GM15510 (cell line): Measurements from ENCODE around the gene CACNB2.

ENCODE experiments used
- POLR2A ChIP-seq: IDR thresholded peaks from 3 replicates; pipeline ENCODE4 v1.6.1; 2011; ENCODE audit warnings: borderline replicate concordance; ENCODE audit not compliant: insufficient read length; ENCODE audit errors: extremely low read depth

Gene CACNB2

GRCh38 chr10:18140149-18140956, at the start of gene CACNB2:
CACNB2 (plus strand) TSS chr10:18140424.
- no peak for TF ChIP-seq POLR2A

GRCh38 chr10:18094332-18094731, 45.9 kb upstream of the CACNB2 start:
- no peak for TF ChIP-seq POLR2A

- no peak for TF ChIP-seq POLR2A
Observed at GRCh38 chr10:18094793-18095192, 45.4 kb upstream of the CACNB2 start.

GRCh38 chr10:18097524-18097923, 42.7 kb upstream of the CACNB2 start:
- no peak for TF ChIP-seq POLR2A

- TF ChIP-seq POLR2A, result no peak
Observed at GRCh38 chr10:18098201-18098600, 42.0 kb upstream of the CACNB2 start.

GRCh38 chr10:18099415-18099814, 40.8 kb upstream of the CACNB2 start:
- no peak for TF ChIP-seq POLR2A

GRCh38 chr10:18100669-18101068, 39.6 kb upstream of the CACNB2 start:
- no peak for TF ChIP-seq POLR2A

- no peak for TF ChIP-seq POLR2A
Observed at GRCh38 chr10:18102404-18102803, 37.8 kb upstream of the CACNB2 start.

GRCh38 chr10:18104223-18104872, 35.9 kb upstream of the CACNB2 start:
- no peak for TF ChIP-seq POLR2A

GRCh38 chr10:18109341-18109870, 30.8 kb upstream of the CACNB2 start:
- TF ChIP-seq POLR2A, result no peak

- no peak for TF ChIP-seq POLR2A
Observed at GRCh38 chr10:18113881-18114280, 26.3 kb upstream of the CACNB2 start.

- TF ChIP-seq POLR2A, result no peak
Observed at GRCh38 chr10:18117276-18117675, 22.9 kb upstream of the CACNB2 start.

- TF ChIP-seq POLR2A, result no peak
Observed at GRCh38 chr10:18122753-18123152, 17.5 kb upstream of the CACNB2 start.

GRCh38 chr10:18133046-18133445, 7.2 kb upstream of the CACNB2 start:
- no peak for TF ChIP-seq POLR2A

- TF ChIP-seq POLR2A, result no peak
Observed at GRCh38 chr10:18134509-18134908, 5.7 kb upstream of the CACNB2 start.

- TF ChIP-seq POLR2A, result no peak
Observed at GRCh38 chr10:18134921-18135320, 5.3 kb upstream of the CACNB2 start.

- no peak for TF ChIP-seq POLR2A
Observed at GRCh38 chr10:18136073-18136791, 4.0 kb upstream of the CACNB2 start.
